CD4-positive, alpha-beta T cell (primary cell): Measurements from ENCODE around the gene TUFM. TPM values are rescaled to one million over a fixed set of nuclear protein-coding genes. Genes with fewer than 3 reads are reported as not detected.
"Not testable (repeated sequence)": the region's sequence is repeated elsewhere in the genome, so short reads cannot be mapped to it uniquely, and the experiment has no call there.

Source experiments
- ATAC-seq: fragments of 200-7000 bp; cut with Tn5 transposase; one replicate; pipeline ENCODE4 v1.10.0; 2022; ENCODE audit warnings: mild to moderate bottlenecking; ENCODE audit not compliant: poor library complexity
- CTCF ChIA-PET: fragments of 350-600 bp; sonication (Branson Sonifier 250); formaldehyde crosslinking; loops from one replicate; lab custom pipeline; 2021; ENCODE audit warnings: antibody characterized with exemption, inconsistent platforms; lab: Charles Lee
- POLR2A ChIA-PET: fragments of 350-600 bp; sonication (Branson Sonifier 250); formaldehyde crosslinking; loops from one replicate; lab custom pipeline; 2021; ENCODE audit warnings: antibody characterized with exemption, inconsistent platforms; lab: Charles Lee
- DNase-seq, 14 experiments: peaks; one replicate each; pipeline ENCODE4 v3.0.0-alpha.2; 2013 to 2020; ENCODE audit warnings: mixed read lengths in 2 of 14
- H3K27ac ChIP-seq, 2 donors: one replicate each; pipeline versions ENCODE4 v1.5.1 to v1.7.0; 2013; ENCODE audit warnings: low read length in 2 of 2, low read depth in 1 of 2, mild to moderate bottlenecking in 1 of 2
- H3K27me3 ChIP-seq, 2 experiments: 1 replicate in 1 of 2; 2 replicates in 1 of 2; pipeline versions ENCODE4 v1.6.1 to v1.7.0; 2013; ENCODE audit warnings: low read length in 2 of 2, control low read depth in 1 of 2, mild to moderate bottlenecking in 1 of 2, moderate library complexity in 1 of 2; ENCODE audit not compliant: insufficient read depth in 2 of 2, control insufficient read depth in 1 of 2
- H3K36me3 ChIP-seq: one replicate; pipeline ENCODE4 v1.6.1; 2013; ENCODE audit warnings: low read length, control low read depth; ENCODE audit not compliant: insufficient read depth
- H3K4me1 ChIP-seq: one replicate; pipeline ENCODE4 v1.6.1; 2013; ENCODE audit warnings: low read length, control low read depth; ENCODE audit not compliant: insufficient read depth
- H3K4me3 ChIP-seq: one replicate; pipeline ENCODE4 v1.5.1; 2013; ENCODE audit warnings: mild to moderate bottlenecking, low read length, moderate library complexity
- H3K9me3 ChIP-seq, 2 experiments: 1 replicate in 1 of 2; 2 replicates in 1 of 2; pipeline versions ENCODE4 v1.6.1 to v1.7.0; 2013; ENCODE audit warnings: low read length in 2 of 2, mild to moderate bottlenecking in 2 of 2, control low read depth in 1 of 2, moderate library complexity in 1 of 2; ENCODE audit not compliant: control insufficient read depth in 1 of 2, insufficient read depth in 1 of 2
- H3K27ac Mint-ChIP-seq: one replicate; pipeline ENCODE4 v1.8.0; 2020; ENCODE audit warnings: mixed read lengths
- H3K27me3 Mint-ChIP-seq: one replicate; pipeline ENCODE4 v1.8.0; 2021; ENCODE audit warnings: mixed read lengths
- H3K36me3 Mint-ChIP-seq: one replicate; pipeline ENCODE4 v1.8.0; 2021; ENCODE audit warnings: low read depth, mixed read lengths
- H3K4me1 Mint-ChIP-seq: one replicate; pipeline ENCODE4 v1.8.0; 2021; ENCODE audit warnings: low read depth, mixed read lengths
- H3K4me3 Mint-ChIP-seq: one replicate; pipeline ENCODE4 v1.8.0; 2020; ENCODE audit warnings: mild to moderate bottlenecking, mixed read lengths
- H3K9me3 Mint-ChIP-seq: one replicate; pipeline ENCODE4 v1.8.0; 2020; ENCODE audit warnings: mixed read lengths
- intact Hi-C, 2 experiments: fragments of 100-400 bp; cut with DNase I in 1 of 2; cut with micrococcal nuclease in 1 of 2; formaldehyde crosslinking; loops; one replicate each; pipeline versions ENCODE4 v1.15.1 to v1.9.0; 2023 to 2025; cut with DNase I, micrococcal nuclease
- microRNA-seq: library from miRNA; unstranded; fragments of <30 nt; microRNA quantifications from one replicate; pipeline ENCODE4 v1.2.0, GENCODE V29; 2021; ENCODE audit warnings: borderline microRNAs expressed, borderline replicate concordance
- total RNA-seq, 174 experiments: library from RNA in 2 of 174; stranded (reverse) in 2 of 174; gene quantifications; one replicate each; pipeline ENCODE4 v1.2.3 and lab custom pipeline; 2021 to 2026
- TF ChIP-seq, protein P1 (sequence below): fragments of 200-600 bp; IDR thresholded peaks from one replicate; pipeline ENCODE4 v1.8.0; 2022; ENCODE audit warnings: antibody characterized with exemption, mild to moderate bottlenecking

TUFM gene
- total RNA-seq, 2 experiments from 2014 or later: 102 to 103 TPM

DNA sequence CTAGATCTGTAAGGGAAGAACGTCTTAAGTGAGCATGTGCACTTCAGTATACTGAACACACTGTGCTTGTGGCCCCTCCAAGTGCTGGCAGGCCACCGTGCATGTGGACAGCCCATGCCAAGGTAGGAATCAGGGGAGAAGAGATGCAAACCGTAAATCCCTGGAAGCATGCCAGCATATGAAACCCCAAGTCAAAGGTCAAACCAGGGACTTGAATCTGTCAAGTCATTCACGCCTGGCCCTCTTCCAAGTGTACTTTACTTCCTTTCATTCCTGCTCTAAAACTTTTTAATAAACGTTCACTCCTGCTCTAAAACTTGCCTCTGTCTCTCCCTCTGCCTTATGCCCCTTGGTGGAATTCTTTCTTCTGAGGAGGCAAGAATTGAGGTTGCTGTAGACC lies 26.1 kb downstream of the TUFM start:
- H3K4me1 Mint-ChIP-seq: peaks cover 25% of the 10 kb centered on the region
- POLR2A ChIA-PET: no interaction called here
- Histone ChIP-seq H3K27me3 (no peaks in the 10 kb centered on the region), H3K36me3 (peaks cover 4% of the 10 kb centered on the region), H3K9me3 (no peaks in the 10 kb centered on the region), H3K4me1 (peaks cover 15% of the 10 kb centered on the region), H3K4me3 (no peak overlapping the region), H3K27ac (no peak overlapping the region)
- CTCF ChIA-PET: no interaction called here
- intact Hi-C loops: loop anchor here in 1 of 2 experiments (10.0 kb wide), 1 partner anchor 1175 kb away; the partner anchor contains the start of genes HIRIP3 and INO80E
- DNase-seq: no peak
- H3K27ac Mint-ChIP-seq: peak overlapping the region; percentile 99
- peak overlapping the region; percentile 48 for H3K4me3 Mint-ChIP-seq
- H3K27me3 Mint-ChIP-seq: no peaks in the 10 kb centered on the region
- TF ChIP-seq, protein P1, sequence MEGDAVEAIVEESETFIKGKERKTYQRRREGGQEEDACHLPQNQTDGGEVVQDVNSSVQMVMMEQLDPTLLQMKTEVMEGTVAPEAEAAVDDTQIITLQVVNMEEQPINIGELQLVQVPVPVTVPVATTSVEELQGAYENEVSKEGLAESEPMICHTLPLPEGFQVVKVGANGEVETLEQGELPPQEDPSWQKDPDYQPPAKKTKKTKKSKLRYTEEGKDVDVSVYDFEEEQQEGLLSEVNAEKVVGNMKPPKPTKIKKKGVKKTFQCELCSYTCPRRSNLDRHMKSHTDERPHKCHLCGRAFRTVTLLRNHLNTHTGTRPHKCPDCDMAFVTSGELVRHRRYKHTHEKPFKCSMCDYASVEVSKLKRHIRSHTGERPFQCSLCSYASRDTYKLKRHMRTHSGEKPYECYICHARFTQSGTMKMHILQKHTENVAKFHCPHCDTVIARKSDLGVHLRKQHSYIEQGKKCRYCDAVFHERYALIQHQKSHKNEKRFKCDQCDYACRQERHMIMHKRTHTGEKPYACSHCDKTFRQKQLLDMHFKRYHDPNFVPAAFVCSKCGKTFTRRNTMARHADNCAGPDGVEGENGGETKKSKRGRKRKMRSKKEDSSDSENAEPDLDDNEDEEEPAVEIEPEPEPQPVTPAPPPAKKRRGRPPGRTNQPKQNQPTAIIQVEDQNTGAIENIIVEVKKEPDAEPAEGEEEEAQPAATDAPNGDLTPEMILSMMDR: no peak
- H3K9me3 Mint-ChIP-seq: no peaks in the 10 kb centered on the region
- ATAC-seq: no peak
- H3K36me3 Mint-ChIP-seq: peaks cover 19% of the 10 kb centered on the region

DNA sequence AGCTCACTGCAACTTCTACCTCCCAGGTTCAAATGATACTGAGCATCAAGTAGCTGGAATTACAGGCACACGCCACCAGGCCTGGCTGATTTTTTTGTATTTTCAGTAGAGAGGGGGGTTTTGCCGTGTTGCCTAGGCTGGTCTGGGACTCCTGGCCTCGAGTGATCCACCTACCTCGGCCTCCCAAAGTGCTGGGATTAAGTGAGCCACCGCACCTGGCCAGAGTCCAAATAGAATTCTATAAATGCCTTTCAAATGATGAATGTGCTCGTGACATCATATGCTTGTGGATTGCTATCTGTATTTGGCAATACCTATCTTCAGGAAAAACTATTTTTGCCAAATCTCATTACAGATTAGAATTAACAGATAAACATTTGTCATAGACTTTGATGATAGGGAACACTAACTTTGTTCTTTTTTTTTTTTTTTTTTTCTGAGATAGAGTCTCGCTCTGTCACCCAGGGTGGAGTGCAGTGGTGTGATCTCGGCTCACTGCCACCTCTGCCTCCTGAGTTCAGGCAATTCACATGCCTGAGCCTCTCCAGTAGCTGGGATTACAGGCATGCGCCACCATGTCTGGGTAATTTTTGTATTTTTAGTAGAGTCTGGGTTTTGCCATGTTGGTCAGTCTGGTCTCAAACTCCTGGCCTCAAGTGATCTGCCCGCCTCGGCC lies 38.6 kb downstream of the TUFM start:
- H3K4me1 Mint-ChIP-seq: not testable (repeated sequence)

DNA sequence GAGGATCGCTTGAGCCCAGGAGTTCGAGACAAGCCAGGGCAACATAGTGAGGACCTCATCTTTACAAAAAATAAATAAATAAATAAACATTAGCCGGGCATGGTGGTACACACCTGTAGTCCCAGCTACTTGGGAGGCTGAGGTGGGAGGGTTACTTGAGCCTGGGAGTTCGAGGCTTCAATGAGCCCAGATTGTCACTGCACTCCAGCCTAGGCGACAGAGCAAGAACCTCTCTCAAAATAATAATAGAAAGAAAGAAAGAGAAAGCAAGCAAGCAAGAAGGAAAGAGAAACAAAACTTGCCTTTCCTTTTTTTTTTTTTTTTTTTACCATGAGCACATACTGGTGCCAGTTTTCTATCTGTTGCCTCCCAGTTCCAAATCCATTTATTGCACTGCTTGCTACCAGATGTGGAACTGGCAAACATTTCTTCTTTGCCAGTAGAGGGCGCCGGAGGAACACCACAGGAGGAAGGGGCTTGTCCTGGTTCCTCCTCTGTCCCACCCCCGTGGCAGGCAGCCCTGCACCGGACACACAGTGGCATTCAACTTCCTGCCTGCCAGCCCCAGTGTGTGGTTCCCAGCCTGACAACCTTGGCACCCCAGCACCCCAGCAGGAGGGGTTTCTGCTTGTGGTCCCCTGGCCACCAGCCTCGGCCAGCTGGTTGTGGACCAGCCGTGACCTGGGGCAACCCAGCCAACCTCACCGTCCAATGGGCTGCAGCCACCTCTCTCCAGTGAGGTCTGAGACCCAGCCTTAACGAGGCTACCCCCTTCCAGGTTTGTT lies 43.7 kb downstream of the TUFM start:
- CTCF ChIA-PET, H3K36me3 ChIP-seq, H3K4me1 ChIP-seq, H3K36me3 Mint-ChIP-seq, H3K27ac ChIP-seq, H3K9me3 ChIP-seq, H3K27me3 Mint-ChIP-seq, H3K4me3 ChIP-seq, H3K9me3 Mint-ChIP-seq, H3K27me3 ChIP-seq, H3K27ac Mint-ChIP-seq, POLR2A ChIA-PET, H3K4me1 Mint-ChIP-seq, H3K4me3 Mint-ChIP-seq, intact Hi-C loops: not testable (repeated sequence)
- TF ChIP-seq, protein P1: peak; percentile 59
- ATAC-seq (peak; percentile 73), DNase-seq (peak in 12 of 14 experiments; percentile 51 to 84 (median 62))

More for the DNA sequence above, 38.6 kb downstream of the TUFM start:
- H3K27ac ChIP-seq, POLR2A ChIA-PET, H3K9me3 ChIP-seq, H3K4me3 Mint-ChIP-seq, DNase-seq, H3K9me3 Mint-ChIP-seq, CTCF ChIA-PET, H3K27ac Mint-ChIP-seq, ATAC-seq, H3K36me3 Mint-ChIP-seq, H3K27me3 ChIP-seq, H3K4me1 ChIP-seq, H3K4me3 ChIP-seq, intact Hi-C loops, H3K27me3 Mint-ChIP-seq, H3K36me3 ChIP-seq: not testable (repeated sequence)

Small RNA genes within 50 kb of the gene (microRNA-seq; reads per million reads assigned to microRNA genes)
- gene MIR4721: not detected

Other genes with a start within 250 kb of the TUFM start
- gene SULT1A2, start 249.3 kb downstream of the TUFM start, total RNA-seq: under 1 TPM; 0.19 to 0.45 TPM
- 10 to 100 TPM; 13.8 to 14.4 TPM for gene SULT1A1, start 236.3 kb downstream of the TUFM start, total RNA-seq
- gene NPIPB8, start 208.3 kb downstream of the TUFM start, total RNA-seq: under 1 TPM in 1 of 2 experiments, not detected in 1; 0.58 TPM
- 100 to 1,000 TPM; 220 to 237 TPM for gene EIF3C, start 134.9 kb downstream of the TUFM start, total RNA-seq
- 1 to 10 TPM; 1.9 to 2.6 TPM for gene NPIPB9, start 94.6 kb downstream of the TUFM start, total RNA-seq
- 100 to 1,000 TPM; 292 to 304 TPM for gene ATXN2L, start 23.3 kb downstream of the TUFM start, total RNA-seq
- 10 to 100 TPM; 50.6 to 58.9 TPM for gene SH2B1, start 17.5 kb upstream of the TUFM start, total RNA-seq
- gene ATP2A1, start 32.1 kb upstream of the TUFM start, total RNA-seq: under 1 TPM; 0.56 to 0.77 TPM
- gene RABEP2, start 78.9 kb upstream of the TUFM start, total RNA-seq: 10 to 100 TPM; 23.3 to 23.4 TPM
- under 1 TPM; 0.14 to 0.27 TPM for gene CD19, start 85.6 kb upstream of the TUFM start, total RNA-seq
- gene NFATC2IP, start 104.6 kb upstream of the TUFM start, total RNA-seq: 10 to 100 TPM; 47.4 to 51.0 TPM
- 10 to 100 TPM; 24.4 to 28.1 TPM for gene SPNS1, start 128.4 kb upstream of the TUFM start, total RNA-seq
- gene LAT, start 138.7 kb upstream of the TUFM start, total RNA-seq: 100 to 1,000 TPM; 156 to 160 TPM